CD4-positive, alpha-beta T cell treated with Interleukin-4 for 4 hours (primary cell): Measurements from ENCODE around the gene PRR29.

Source experiments
- DNase-seq: peaks from one replicate; pipeline ENCODE4 v3.0.0-alpha.2; 2020

PRR29 gene

GRCh38 chr17:64051153-64051552 lies 53.0 kb downstream of the PRR29 start:
- peak; percentile 85 for DNase-seq

- DNase-seq, result no peak
Observed at GRCh38 chr17:64053101-64053500, 55.0 kb downstream of the PRR29 start.
